SW480 (cell line): ENCODE results near the gene R3HDM2.

ENCODE experiments used
- DNase-seq: peaks from one replicate; pipeline ENCODE4 v3.0.0-alpha.2; 2016; ENCODE audit warnings: low spot score

Gene R3HDM2

DNA sequence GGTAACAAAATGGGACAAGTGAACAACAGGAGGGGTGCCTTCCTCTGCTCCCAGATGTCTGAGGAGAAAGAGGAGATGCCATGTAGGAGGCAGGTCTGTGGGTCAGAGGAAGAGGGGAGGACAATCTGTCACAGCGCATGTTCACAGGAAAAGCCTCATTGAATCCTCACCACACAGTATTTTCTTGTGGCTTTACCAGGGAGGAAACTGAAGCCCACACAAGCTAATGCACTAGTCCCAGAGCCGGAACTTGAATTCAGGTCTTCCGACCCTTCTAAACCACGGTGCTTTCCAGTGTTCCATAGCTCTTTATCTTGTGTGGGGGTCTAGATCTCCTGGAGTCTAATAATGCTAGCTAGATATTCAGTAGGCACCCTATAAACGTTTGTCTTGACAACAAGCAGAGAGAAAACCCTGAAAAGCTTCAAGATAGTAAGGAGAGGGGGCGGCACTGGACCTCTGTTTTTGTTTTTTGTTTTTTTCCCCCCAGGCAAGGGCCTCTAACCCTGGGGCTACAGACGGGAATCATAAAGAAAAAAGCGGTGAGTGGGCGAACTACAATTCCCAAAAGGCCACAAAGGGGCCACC, 201.7 kb downstream of the R3HDM2 start:
- no peak for DNase-seq

DNA sequence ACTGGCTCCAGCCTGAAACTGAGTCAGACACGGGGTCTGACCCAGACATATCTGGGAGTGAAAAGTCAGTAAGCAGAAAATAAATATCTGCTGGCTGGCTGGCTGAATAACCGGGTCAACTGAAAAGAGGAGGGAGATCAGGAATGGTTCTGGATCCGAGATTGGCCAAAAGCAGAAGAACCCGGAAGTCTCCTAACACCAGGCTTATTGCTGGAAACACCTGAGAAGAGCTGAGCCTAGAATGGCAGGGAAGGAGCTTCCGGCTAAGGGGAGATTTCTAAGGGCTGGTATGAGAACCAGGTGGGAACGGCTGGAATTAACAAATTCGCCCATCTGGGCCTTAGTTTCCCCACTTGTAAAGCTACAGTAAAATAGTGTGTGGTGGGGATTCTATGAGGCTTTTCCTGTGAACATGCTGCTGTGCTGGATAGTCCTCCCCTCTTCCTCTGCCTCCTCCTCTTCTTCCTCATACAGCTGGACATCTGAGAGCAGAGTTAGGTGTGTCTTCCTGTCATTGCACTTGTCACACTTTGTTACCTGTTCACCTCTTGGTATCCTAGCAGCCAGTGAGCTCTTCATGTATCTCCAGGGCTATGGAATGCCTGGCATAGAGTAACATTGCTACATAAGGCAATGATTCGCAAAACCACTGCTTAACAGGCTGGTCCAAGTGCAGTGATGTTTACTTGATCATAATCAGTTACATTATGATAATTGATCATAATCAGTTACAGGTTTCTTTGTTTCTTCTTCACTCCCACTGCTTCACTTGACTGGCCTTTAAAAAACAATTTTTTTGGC, 203.3 kb downstream of the R3HDM2 start:
- no peak for DNase-seq

DNA sequence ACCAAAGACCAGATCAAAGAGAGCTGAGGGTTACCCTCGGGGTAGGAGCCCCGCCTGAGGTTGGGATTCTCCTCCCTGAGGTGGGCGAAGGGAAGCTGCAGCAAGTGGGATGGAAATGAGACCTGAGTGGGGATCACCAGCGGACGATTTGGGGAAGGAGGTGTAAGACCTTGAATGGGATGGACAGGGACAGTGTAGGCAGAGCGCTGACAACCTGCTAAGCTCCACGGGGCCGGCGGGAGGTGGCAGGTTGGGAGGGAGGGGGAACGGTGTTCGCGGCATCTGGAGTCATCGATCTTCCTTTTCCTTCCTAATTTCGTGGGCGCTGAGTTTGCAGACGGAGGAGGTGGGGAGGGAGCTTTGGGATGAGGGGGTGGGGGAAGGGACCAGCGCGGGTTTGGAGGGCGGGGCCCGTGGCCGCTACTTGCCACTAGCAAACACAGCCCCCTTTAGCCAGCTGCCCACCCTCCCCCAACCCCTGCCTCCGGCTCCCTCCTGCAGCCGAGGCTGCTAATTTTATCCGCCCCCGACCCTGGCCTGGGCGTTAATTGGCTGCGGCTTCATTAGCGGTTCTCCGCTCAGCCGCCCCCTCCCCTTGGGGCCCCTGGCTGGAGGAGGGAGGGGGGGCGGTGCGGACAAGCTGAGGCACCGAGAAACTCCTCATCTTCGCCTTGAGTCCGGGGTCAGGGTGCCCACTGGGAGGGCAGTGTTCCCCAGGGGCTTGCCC, 204.1 kb downstream of the R3HDM2 start:
- DNase-seq, result no peak

DNA sequence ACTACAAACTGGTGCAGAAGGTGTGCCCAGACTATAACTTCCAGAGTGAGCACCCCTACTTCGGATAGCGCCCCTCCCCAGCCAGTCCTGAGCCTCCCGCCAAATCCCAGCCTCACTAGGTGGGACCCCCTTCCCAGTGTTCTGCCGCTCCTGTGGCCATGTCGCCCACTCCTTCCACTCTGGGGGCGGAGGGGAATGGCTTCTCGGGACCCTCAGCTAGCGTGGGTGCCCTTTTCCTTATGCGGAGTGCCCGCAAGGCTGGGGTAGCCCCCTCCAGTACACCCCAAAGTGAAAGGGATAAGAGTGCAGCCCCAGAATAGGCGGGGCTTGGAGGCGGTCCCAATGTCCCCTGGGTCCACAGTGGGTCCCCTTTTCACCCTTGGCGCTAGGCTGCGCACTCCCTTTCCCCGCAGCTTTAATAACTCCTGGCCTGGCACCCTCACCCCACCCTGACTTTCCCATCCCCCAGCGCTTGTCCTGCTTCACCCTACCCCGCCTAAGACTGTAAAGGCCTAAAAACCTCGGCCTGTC, 205.1 kb downstream of the R3HDM2 start:
- no peak for DNase-seq

DNA sequence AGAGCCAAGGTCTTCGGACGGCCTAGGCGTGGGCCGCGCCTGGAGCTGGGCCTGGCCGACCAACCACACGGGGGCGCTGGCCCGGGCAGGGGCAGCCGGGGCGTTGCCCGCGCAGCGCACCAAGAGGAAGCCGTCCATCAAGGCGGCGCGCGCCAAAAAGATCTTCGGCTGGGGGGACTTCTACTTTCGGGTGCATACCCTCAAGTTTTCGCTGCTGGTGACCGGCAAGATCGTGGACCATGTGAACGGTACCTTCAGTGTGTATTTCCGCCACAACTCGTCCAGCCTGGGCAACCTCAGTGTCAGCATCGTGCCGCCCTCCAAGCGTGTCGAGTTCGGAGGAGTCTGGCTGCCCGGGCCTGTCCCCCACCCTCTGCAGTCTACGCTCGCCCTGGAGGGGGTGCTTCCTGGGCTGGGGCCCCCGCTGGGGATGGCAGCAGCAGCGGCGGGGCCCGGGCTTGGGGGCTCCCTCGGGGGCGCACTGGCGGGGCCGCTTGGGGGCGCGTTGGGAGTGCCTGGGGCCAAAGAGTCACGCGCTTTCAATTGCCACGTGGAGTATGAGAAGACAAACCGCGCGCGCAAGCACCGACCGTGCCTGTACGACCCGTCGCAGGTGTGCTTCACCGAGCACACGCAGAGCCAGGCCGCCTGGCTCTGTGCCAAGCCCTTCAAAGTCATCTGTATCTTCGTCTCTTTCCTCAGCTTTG, 205.7 kb downstream of the R3HDM2 start:
- no peak for DNase-seq

DNA sequence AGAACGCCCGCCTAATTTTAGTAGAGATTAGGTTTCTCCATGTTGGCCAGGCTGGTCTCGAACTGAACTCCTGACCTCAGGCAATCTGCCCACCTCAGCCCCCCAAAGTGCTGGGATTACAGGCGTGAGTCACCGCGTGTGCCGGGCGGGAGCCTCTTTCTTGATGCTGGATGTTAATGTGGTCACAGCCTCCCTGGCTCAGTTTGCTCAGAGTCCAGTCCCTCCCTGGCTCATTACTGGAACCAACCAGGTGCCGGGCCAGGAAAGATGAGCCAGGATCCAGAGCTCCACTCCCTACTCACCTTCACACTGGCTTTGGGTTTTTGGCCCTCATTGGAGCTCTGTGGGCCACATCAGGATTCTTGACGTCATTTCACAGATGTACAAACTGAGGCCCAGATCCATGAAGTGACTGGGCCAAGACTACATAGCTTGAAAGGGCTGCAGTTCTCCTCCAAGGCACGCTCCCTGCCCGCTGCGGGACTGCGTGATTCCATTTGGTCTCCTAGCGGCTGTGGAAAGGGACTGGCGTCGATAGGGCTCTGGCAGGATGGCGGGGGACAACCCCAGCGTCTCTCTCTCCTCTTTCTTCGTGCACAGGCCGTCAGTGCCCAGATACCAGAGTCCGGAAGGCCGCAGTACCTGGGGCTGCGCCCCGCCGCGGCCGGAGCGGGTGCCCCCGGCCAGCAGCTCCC, 206.4 kb downstream of the R3HDM2 start:
- no peak for DNase-seq

DNA sequence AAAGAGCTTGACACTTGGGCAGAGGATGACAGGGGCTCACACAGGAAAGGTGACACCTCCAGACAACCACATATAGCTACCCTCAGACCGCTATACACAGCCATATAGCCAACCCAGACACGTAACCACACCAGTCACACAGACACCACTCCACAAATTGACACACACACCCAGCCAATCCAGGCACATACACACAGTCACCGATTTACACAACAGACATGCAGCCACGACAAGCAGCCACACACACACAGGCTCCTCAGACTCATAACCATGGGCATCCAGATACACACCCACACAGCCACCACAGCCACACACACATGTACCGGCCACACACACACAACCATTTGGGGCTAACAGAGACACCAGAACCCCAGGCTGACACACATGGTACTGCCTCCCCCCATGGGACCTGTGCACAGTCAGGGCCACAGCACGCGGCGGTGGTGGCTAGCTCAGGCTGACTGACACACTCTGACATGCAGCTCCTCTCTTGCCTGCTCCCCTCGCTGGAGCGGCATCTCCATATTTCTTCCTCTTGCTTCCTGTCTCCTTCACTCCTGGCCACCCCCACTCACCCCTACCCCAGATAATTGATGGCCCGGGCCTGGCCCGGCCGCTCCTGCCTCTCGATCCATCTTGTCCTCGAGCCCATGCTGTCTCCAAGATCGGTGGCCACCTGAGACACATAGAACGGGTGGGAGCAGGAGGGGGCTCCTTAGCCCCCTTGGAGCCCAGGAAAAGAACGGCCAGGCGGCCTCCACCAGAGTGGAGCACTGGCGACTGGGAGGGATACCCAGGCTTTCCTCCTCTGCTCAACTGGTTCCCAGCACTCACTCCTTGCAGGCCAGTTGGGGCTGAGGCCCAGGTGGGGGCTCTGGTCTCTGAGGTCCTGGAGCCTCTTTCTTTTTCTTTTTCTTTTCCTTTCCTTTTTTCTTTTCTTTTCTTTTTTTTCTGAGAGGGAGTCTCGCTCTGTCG, 207.4 kb downstream of the R3HDM2 start:
- DNase-seq, result no peak

DNA sequence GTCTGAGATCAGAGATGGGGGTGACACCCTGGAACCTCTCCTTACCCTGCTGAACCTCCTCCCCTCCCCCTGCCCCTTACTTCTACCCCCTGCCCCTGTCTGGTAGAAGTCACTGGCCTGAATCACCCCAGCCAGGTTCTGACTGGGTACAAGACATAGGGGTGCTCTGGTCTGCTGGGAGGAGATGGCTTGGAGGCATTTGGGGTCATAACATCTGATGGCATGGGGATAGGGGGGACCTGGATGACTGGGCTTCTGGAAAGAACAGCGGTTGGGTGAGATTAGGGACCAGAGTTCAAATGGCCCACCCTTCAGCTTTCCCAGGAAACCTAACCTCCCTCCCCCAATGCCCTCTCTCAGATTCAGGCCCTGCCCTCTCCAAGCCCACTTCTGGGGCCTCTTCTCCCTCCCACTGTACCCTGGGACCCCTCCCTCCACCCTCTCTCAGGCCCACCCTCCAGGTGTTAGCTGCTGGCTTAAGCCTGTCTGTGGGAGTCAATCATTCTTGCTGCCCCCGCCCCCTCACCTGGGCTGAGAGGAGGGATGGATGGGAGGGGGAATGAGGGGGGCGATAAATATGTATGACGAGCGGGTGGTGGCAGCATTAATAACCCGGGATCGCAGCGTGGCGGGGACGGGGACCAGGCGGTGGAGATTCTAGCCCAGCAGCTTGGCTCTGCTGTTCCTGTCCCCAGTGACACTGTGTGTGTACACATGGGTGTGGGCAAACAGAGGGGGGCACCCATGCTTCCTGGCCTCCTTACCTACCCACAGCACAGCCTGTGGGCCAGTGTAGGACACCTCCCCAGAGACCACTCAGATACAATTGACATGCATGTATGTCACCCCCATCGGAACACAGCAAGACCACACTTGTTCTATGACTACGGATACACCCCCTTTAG, 208.3 kb downstream of the R3HDM2 start:
- DNase-seq, result no peak

DNA sequence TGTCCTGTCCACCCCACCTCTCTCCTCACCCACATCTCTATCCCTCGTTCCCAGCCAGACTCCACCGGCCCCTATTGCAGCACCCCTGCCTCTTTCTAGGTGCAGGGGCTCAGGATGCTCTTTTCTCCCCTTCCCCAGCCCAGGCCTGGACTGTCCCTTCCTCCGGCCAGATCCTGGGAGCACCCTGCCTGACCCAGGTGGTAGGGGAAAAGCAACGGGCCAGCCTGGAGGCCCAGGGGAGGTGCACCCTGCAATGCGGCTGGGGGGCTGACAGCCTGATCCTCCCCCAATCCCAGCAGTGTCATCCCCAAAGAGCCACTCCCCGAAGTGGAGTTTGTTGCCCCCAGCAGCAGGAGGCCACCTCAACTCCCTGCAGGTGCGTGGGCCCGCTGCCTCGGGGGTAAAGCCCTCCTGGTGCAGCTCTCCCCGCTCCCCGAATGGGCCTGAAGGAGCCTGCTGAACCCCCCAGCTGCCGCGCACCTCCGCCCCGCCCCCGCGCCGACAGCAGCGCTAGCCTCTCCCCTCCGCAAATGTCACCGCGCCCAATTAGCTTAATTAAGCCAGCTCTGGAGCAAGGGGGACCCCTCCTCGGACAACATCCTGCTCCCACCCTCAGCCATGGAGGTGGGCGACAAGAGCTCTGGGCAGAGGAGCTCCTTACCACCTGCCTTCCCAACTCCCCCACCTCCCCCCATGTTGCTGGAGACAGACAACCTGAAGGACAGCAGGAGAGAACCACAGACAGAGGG, 209.5 kb downstream of the R3HDM2 start:
- no peak for DNase-seq

DNA sequence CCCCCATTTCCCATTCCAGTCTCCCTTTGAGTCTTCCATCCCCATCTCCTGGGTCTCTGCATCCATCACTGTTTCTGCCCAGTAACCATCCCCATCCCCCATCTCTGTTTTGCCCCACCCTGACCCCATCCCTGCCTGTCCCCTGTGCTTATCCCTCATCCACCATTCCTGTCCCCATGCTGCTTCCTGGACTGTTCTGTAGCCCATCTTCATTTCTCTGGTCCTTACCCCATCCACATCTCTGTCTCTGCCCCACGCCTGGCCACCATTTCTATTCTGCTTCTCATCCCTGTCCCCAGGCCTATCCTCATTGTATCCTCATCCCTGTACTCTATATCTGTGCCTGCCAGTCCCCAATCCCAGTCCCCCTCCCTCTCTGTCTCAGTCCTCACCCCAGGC, 210.1 kb downstream of the R3HDM2 start:
- no peak for DNase-seq

DNA sequence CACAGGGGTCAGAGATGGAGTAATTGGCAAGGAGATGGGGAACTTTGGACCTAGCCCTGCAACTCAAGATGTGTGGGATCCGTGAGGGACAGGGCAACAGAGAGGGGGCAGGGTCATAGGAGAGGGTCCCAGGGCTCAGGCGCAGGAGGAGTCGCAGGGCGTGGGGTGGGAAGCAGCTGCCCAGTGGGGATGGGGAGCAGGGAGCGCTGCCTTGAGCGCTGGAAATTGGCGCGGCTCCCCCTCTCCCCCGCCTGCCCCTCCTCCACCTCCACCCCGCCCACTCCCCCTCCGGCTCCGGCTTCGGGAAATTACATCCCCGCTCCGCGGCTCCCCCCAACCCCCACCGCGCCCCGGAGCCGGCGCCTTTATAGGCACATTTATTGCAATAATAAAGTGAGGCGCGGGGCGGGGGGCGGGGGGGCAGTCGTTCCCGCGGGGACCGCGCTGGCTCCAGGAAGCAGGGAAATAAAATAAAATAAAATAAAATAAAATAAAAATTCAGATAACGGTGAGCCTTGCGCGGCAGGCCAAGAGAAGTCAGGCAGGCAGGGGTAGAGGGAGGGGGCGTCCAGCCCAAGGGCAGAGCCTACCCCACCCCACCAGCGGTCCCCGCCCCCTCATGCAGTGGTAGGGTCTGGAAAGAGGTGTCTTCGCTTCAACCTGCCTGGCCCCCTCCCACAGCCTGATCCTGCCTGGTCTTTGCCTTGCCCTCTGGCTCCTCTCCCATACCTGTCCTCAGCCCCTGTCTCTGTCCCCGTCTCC, 210.7 kb downstream of the R3HDM2 start:
- no peak for DNase-seq

DNA sequence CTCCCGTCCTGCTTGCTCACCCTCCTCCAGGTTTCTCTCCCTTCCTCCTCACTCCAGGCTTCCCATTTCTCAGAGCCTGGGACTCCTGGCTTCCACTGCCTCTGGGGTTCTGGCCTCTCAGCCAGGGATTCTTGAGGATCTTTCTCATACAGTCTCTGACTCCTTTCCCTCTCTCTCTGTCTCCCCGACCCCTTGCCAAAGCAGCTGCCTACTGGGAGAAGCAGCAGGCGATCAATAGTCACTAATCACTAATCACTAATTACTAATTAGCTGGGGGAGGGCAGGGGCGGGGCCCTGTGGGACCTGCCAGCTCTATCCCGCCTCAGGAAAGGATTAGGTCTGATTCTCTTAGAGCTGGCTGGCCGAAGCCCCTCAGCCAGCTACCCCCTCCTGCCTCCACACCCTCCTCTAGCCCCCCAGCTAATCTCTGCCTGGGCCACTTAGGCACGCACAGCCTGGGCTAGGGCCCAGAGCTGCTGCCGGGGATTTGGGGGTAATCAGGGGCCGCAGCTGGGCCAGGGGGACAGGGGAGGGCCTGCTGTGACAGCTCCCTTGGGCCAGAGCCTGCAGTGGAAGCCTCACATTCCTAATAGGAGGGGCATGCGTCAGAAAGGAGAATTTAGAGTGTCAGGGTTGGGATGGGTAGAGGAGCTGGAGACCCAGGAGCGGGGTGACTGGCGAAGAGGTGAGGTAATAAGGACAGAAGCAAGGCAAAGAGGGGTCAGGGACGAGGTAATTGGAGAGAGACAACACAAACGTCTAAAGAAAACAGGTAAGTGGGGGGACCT, 211.4 kb downstream of the R3HDM2 start:
- no peak for DNase-seq

DNA sequence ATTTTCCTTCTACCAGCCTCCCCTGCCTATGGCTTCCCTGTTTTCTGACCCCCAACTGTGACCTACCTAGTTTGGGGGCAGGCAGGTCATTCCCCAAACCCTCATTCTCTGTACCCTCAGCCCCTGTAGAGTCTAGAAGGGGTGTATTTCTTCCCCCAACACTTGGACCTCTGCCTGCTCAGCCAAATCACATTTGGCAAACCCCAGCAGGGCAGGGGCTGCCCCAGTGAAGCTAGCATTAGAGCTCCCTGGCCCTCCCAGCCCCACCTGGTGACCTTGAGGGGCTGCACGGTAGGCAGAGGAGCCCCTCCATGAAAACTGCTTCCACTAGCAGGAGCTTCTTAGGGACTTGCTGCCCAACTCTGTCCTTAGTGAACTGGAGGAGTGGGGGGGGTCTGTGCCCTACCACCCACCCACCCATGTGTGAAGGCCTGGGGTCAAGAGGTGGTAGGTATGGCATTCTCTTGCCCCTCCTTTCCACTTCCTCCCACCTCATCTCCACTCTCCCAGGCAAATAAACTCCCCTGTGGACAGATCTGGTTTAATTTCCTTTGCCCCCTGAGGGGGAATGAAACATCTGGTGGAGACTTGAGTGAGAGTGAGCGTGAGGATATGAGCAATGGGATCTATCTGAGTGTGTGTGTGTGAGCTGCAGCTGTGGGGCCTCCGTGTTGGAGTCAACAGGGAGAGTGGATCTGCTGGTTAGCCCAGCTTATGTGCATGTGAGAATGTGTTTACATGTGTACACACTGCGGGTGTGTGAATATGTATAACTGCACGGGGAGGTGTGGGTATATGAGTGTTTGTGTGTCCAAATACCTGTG, 212.6 kb downstream of the R3HDM2 start:
- no peak for DNase-seq

DNA sequence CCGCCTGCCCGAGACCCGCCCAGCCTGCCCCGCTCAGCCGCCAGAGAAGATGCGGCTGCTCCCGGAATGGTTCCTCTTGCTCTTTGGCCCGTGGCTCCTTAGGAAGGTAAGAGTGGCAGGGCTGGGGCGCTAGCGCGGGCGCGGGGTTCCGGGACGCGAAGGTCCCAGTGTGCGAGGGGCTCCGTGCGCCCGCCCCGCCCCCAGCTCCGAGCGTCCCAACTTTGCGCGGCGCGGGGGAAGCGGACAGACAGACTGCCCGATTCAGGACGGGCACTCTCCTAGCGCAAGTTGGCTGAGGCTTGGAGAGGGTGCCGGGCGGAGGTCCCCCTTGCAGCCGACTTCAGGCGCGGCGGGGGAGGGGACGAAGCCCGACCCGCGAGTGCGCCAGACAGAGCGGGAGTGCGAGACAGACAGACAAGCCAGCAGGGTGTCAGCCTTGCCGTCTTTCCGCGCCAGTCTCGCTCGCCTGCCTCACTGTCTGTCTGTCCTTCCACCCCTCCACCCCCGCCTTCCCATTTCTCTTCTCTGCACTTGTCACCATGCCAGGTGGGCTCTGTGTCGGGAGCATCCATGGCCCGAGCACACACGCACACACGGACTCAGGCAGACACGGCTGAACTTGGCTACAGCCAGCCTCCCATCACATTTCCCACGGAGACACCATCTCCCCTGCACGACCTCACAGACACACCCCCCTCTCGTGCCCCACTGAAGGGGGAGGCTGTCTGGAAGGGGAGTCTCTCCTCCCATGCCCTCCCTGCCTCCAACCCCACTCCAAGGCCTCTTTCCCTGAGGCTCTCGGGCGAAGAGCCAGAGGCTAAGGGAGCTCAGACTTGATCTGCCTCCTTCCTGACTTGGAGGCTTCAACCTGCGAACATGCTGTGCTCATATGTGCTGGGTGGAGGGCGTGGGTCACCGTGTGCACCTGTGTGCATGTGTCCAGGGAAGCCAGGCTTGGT, 213.6 kb downstream of the R3HDM2 start:
- DNase-seq, result no peak
